Activated CD4-positive, alpha-beta T cell treated with anti-CD3 and anti-CD28 coated beads for 48 hours (primary cell): ENCODE data around the gene PRDX1.
"Not testable (repeated sequence)": the region's sequence is repeated elsewhere in the genome, so short reads cannot be mapped to it uniquely, and the experiment has no call there.

Experiments used
- DNase-seq: peaks from one replicate; pipeline ENCODE4 v3.0.0-alpha.2; 2020

The PRDX1 gene

GRCh38 chr1:45503462-45504360 is 18.0 kb downstream of the PRDX1 start:
- no peak for DNase-seq

DNA sequence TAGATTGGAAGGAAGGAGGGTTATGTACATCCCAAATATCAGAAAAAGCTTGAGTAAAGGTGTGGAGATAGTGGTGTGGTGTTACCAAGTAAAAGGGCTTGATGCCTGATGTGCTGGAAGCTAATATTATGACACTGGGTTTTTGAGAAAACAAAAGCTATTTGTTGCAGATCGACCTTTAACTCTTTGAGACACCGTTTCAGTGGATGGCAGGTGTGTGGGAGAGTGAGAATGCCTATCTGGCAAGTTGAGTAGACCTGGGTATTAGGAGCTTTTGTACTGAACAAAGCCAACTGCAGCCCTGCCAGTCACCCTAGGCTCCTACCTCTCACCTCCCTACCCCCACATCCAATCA is 20.2 kb downstream of the PRDX1 start:
- DNase-seq = no peak

GRCh38 chr1:45499415-45499769 is 22.3 kb downstream of the PRDX1 start:
- DNase-seq = no peak

DNA sequence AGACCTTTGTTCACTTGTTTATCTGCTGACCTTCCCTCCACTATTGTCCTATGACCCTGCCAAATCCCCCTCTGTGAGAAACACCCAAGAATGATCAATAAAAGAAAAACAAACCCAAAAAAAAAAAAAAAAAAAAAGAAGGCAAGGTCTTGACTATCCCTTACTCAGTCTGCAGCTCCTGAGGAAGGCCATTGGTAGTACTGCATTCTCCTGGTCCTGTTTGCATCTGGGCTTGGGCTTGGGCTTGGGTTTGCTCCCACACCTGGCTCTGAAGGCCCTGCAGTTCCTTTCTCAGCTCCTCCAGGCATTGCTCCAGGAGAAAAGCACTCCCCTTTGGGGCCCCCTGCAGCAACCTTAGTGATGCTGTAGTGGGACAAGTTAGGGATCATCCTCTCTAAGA is 23.4 kb downstream of the PRDX1 start:
- DNase-seq = no peak

- DNase-seq = peak; percentile 54
These were observed 28.5 kb downstream of the PRDX1 start for GRCh38 chr1:45493116-45493697.

DNA sequence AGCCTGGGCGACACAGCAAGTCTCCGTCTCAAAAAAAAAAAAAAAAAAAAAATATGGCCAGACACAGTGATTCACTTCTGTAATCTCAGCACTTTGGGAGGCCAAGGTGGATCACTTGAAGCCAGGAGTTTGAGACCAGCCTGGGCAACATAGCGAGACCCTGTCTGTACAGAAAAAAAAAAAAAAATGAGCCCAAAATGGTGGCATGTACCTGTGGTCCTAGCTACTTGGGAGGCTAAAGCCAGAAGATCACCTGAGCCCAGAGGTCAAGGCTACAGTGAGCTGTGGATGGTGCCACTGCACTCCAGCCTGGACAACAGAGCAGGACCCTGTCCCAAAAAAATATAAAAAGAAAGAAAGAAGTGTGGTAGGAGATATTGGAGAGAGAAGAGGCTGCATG is 29.0 kb downstream of the PRDX1 start:
- DNase-seq = no peak

DNA sequence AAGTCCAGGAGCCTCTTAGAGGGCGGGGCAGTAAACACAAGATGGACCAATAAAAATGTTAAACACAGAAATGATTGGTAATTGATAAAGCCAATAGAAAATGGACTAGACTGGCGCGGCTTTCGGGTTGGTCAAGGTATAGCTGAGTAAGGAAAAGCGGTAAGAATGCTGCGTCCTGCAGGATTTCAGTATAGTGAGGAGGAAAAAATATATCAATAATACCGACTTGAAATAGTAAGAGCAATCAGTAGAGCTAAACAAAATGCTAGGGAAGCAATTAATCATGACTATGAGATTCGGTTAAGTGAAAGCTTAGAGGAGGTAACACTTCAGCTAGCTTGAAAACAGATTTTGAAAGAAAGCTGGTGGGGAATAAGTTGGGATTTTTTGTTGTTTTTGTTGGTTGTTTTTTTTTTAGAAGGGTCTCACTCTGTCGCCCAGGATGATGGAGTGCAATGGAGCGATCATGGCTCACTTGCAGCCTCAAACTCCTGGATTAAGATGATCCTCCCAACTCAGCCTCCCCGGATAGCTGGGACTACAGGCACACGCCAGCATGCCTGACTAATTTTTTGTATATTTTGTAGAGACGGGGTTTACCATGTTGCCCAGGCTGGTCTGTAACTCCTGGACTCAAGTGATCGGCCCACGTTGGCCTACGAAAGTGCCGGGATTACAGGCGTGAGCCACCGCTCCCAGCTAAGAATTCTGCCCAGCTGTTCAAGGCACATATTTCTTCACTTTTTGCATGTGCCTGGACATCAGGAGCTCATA is 30.0 kb downstream of the PRDX1 start:
- DNase-seq = no peak

- peak; percentile 95 for DNase-seq
These were observed 30.8 kb downstream of the PRDX1 start, which contains the start of gene TESK2 for GRCh38 chr1:45490626-45491486. TESK2 (minus strand) TSS chr1:45491163; CDS start chr1:45457785, 33,378 bp downstream.

DNA sequence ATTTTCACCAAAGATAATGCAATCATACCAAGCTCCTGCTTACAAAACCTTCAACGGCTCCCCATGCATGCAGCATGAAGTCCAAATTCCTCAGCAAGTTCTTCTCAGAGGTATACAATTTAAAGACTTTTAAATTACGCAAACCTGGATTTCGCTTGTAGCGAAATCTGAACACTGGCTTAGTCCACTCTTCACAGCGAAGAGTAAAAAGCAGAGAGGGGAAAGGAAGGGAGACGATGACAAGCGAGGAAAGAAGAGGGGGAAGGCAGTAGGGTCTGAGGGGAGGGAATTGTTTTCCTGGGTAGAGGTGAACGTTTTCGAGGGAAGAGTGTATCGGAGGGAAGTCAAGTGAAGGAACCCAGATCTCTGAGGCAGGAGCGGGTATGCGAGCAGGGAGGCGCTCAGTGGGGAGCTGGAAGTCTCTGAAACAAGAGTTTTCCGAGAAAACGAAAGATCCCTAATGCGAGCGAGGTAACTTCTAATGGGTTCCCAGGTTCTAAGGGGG is 31.5 kb downstream of the PRDX1 start:
- DNase-seq = no peak

DNA sequence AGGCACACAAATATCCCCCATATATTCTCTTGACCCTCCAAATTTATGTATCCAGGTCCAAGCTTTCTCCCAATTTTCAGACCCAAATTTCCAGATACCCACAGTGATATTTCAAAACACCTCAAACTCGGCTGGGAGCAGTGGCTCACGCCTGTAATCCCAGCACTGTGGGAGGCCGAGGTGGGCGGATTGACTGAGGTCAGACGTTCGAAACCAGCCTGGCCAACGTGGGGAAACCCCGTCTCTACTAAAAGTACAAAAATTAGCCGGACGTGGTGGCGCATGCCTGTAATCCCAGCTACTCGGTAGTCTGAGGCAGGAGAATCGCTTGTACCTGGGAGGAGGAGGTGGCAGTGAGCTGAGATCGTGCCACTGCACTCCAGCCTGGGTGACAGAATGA is 32.3 kb downstream of the PRDX1 start:
- peak; percentile 68 for DNase-seq

GRCh38 chr1:45488666-45489377 is 32.9 kb downstream of the PRDX1 start:
- DNase-seq = no peak

DNA sequence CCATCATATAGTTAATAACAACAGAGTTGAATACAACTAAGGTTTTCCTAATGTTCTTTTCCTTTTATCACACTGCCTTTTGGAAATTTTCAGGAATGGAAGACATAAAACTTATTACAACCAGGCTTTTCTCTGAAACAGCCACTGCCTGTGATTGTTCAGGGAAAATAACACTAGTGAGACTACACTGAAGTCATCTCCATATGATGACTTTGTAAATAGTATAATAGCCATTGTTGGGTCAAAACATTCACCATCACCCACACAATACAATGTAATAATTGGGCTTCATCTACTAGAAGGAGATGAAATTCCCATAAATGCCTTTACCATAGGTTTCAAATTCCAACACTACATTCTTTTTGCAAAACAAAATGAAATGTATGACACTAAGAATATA is 35.7 kb downstream of the PRDX1 start:
- no peak for DNase-seq

GRCh38 chr1:45479039-45479748 is 42.5 kb downstream of the PRDX1 start:
- DNase-seq = no peak

- DNase-seq = no peak
These were observed 43.4 kb downstream of the PRDX1 start for GRCh38 chr1:45478121-45478814.

DNA sequence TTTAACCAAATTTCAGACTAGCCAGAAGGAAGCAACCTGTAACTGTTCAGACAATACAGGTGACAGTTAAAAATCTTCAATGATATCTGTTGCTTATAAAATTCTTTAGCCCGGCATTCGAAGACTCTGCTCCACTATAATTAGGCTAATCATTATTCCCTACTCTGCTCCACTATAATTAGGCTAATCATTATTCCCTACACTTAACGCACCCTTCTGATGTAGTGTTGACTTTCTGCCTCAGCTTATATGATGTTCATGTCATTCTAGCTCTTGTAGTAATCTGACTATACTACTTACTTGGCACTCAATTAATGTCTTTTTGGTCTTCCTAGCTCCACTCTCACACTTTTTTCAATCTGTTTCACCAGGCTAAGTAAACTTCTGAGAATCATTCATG is 44.0 kb downstream of the PRDX1 start:
- no peak for DNase-seq

DNA sequence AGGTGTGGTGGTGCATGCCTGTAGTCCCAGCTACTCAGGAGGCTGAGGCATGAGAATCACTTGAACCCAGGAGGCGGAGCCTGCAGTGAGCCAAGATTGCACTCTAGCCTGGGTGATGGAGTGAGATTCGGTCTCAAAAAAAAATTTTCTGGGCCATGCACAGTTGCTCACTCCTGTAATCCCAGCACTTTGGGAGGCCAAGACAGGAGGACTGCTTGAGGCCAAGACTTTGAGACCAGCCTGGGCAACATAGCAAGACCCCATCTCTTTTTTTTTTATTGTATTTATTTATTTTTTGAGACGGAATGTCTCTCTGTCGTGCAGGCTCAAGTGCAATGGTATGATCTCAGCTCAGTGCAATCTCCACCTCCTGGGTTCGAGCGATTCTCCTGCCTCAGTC is 47.5 kb downstream of the PRDX1 start:
- not testable (repeated sequence) for DNase-seq

GRCh38 chr1:45473302-45473701 is 48.4 kb downstream of the PRDX1 start:
- DNase-seq = no peak

- no peak for DNase-seq
These were observed 51.3 kb downstream of the PRDX1 start for GRCh38 chr1:45470306-45470798.

DNA sequence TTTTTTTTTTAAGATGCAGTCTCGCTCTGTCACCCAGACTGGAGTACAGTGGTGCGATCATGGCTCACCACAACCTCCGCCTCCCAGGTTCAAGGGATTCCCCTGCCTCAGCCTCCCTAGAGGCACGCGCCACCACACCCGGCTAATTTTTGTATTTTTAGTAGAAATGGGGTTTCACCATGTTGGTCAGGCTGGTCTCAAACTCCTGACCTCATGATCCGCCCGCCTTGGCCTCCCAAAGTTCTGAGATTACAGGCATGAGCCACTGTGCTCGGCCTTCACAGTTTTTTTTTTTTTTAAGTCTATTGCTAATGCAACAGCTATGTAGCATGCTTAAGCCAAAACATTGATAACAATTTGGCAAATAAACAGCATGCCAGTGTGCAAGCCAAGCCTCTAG is 54.3 kb downstream of the PRDX1 start:
- DNase-seq = not testable (repeated sequence)

DNA sequence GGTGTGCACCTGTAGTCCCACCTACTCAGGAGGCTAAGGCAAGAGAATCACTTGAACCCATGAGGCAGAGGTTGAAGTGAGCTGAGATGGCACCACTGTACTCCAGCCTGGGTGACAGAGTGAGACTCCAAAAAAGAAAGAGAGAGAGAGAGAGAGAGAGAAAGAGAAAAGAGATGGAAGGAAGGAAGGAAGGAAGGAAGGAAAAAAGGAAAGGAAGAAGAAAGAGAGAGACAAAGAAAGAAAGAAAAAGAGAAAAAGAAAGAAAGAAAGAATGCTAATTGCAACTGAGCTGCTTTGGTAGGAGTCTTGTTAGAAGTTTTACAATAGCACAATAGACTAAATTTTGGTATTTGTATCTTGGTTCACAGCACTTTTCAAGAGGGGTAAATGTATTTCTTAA is 56.4 kb downstream of the PRDX1 start:
- no peak for DNase-seq
